Renal cortical epithelial cell (primary cell): ENCODE data around the gene TBC1D22A. TPM values are rescaled to one million over a fixed set of nuclear protein-coding genes. Genes with fewer than 3 reads are reported as not detected.
"Not testable (repeated sequence)": the region's sequence is repeated elsewhere in the genome, so short reads cannot be mapped to it uniquely, and the experiment has no call there.

ENCODE experiments used
- DNase-seq: peaks from one replicate; pipeline ENCODE4 v3.0.0-alpha.2; 2011; ENCODE audit warnings: low read depth
- total RNA-seq: library from RNA; depleted of rRNA; stranded (reverse); fragments of >200 nt; gene quantifications from 2 replicates; pipeline ENCODE4 v1.2.3, GENCODE V29; 2014

TBC1D22A gene
- total RNA-seq, 1 donor from 2014 or later: 20.0 TPM

DNA sequence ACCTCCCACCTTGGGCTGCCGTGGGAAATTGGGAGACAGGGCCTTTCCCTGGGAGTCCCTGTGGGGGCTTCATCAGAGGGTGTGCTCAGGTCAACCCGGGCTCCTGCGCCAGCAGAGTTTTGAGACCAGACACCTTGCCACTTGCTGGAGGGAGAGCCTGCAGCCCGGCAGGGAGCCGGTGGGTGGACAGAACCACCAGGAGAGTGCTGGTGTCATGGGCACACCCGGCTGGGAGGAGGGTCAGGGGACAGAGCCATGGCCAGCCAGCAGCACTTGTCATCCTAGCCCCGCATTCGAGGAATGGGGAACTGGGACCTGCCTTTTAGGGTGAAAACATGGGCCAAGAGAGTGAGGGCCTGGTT, 209.3 kb downstream of the TBC1D22A start:
- no peak for DNase-seq

GRCh38 chr22:46972256-46972655, 209.8 kb downstream of the TBC1D22A start:
- DNase-seq: no peak

DNA sequence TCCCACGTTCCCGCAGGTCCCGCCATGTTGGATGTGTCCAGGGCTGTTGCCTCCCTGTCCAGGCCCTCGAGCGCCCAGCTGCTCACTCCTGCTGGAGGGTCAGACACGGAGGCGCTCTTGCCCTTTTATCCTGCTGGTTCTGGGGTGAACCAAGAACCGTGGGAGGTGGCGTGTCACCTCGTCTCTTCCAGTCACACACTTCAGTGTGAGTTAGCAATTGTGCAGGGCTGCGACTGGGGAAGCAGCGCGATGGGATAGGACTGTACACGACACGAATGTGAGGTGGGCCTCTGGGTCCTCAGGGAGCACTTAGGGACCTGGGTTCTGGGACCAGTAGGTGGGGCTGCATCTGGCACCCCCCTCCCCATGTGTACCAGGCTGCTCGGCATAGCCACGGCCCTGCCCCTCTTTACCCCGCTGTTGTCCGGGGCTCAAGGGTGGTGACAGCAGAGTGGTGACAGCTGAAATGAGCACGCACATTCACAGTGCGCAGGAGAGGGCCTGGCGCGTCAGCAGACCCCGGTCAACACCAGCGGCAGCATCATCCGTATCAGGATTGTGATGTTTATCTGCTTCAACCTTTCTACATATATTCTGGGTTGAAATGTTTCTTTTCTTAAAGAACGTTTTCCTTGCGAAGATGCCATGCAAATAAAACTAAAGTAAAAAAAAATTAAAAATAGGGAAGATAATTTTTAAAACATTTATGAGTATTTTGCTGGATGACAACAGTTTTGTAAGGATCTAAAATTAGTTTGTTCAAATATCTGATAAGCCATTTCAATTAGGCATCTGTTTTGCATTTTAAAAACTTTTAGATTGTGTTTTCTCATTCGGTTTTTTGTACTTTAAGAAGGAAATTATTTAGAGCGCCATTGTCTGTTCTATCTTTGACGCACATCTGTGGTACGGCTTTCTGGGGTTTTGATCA, 210.7 kb downstream of the TBC1D22A start:
- no peak for DNase-seq

GRCh38 chr22:46974077-46974476, 211.6 kb downstream of the TBC1D22A start:
- no peak for DNase-seq

DNA sequence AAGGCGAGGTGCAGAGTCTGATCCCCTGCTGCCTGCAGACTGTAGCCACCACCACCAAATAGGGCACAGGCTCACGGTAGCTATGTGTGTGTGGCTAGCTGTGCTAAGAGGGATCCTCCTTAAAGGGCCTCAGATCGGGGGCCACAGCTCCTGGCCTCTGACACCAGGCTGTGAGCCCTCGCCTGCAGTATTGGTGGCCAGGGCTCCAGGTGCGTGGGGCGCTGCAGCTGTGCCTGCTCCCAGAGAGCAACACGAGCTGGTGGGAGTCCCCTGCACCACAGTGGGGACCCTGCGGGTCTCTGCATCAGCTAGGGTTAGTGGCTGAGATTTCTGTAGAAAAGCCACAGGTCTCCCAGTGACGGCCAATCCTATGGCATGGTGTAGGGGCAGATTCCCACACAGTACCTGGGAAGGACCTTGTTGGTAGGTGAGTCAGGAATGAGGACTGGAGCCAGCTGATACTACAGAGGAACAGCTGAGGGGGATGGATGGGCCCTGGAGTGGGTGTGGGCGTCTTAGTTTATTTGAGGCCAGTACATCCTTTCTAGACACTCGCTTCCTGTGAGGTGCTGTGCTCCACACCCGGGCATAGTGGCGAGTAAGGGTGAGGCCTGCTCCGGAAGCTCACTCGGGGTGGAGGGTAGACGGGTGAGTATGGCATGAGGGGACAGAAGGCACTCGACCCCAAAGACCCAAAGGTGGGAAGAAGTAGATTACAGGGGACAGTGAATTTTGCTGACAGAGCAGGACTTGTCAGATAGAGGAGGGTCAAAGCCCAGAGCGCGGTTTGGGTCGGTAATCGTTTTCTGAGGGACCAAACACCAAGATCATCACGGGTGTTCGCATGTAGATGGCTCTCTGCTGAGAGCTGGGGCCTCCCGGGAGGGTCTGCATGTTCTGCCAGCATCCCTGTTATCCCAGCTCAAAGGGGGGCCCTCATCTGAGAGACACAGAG, 212.5 kb downstream of the TBC1D22A start:
- DNase-seq: no peak

- DNase-seq: no peak
These were observed 213.7 kb downstream of the TBC1D22A start for GRCh38 chr22:46976143-46976542.

- DNase-seq: no peak
These were observed 214.1 kb downstream of the TBC1D22A start for GRCh38 chr22:46976598-46976997.

DNA sequence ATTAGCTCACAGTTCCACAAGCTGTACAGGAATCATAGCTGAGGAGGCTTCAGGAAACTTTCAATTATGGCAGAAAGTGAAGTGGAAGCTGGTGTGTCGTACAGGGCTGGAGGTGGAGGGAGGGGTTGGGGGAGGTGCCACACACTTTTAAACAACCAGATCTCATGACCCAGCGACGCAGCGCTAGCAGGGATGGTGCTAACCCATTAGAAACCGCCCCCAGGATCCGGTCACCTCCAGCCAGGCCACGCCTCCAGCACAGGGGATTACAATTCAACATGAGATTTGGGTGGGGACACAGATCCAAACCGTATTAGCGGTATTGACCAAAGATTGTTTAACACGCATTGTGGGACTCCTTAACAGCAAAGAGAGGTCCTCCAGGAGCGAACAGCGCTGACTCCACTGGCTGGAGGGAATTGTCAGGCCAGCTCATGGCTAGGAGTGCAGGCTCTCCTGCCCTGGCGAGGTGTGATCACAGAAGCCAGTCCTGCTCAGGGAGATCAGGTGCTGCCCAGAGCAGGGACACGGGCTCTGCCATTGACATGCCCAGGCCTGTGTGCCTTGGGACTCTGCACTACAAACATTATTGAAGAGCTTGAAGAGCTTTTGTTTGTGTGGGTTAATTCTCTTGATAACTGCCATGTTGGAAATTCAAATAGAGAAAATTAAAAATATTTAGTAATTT, 215.3 kb downstream of the TBC1D22A start:
- no peak for DNase-seq

GRCh38 chr22:46978668-46979067, 216.2 kb downstream of the TBC1D22A start:
- DNase-seq: not testable (repeated sequence)

GRCh38 chr22:46979506-46979905, 217.1 kb downstream of the TBC1D22A start:
- DNase-seq: no peak

DNA sequence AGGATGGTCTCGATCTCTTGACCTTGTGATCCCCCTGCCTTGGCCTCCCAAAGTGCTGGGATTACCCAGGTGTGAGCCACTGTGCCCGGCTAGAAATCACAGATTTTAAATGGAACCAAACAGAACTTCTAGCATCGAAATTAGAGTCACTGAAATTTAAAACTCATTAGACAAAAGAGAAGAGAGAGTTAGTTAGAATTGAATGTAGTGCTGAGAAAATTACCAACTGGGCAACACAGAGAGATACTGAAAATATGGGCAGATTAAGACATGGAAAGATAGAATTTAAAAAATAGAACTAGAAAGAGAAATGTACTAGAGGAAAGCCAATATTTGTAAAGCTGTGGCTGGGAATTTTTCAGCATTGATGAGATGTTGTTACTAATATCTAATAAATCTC, 217.9 kb downstream of the TBC1D22A start:
- no peak for DNase-seq

GRCh38 chr22:46982635-46983034, 220.2 kb downstream of the TBC1D22A start:
- DNase-seq: no peak

GRCh38 chr22:46983046-46983445, 220.6 kb downstream of the TBC1D22A start:
- DNase-seq: no peak

DNA sequence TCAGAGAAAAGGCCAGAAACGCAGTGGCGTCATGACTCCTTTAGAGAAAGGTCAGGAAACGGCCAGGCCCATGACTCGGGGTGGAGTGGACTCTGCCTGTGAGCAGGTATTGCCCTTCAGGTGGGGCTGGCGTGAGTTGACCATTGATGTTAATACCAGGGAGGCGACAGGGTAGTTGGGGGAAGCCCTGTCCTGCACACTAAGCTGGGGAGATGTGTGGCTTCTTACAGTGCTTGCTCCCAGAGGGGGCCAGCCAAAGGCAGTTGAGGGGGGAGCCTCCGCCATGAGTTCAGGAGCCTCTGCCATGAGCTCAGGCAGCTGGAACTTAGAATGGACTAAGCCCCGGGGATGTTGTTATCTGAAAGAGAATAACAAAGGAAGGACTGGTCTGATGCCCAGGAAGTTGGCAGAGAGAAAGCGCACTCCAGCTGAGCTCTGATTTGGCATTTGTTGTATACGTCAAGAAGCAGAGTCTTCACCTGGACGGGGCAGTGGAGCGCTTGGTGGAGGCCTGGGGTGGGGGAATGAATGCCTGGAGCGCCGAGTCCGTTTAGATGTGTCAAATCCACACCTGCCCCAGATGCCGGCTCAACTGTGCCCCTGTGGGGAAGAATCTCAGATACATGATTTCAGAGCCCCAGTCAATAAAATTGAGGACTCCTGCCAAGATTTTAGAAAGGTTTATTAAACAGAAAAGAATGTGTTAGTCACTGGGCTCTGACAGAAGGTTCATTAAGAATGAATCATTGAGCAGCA, 222.5 kb downstream of the TBC1D22A start:
- peak; percentile 51 for DNase-seq

DNA sequence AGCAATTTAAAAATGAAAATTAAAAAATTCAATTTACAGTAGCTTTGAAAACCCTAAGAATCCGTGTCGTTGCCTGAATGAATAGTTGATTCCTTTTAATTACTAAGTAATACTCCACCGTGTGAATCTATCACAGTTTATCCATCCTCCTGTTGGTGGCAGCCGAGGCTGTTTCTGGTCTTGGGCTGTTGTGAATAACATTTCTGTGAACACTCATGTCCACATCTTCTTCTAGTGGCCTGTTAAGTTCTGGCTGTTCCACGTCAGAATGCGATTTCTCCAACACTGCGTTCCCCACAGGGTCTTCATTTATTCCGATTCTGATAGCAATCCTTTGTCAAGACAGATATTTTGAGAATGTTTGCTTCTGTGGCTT, 223.0 kb downstream of the TBC1D22A start:
- DNase-seq: no peak

- DNase-seq: no peak
These were observed 224.3 kb downstream of the TBC1D22A start for GRCh38 chr22:46986788-46987187.

DNA sequence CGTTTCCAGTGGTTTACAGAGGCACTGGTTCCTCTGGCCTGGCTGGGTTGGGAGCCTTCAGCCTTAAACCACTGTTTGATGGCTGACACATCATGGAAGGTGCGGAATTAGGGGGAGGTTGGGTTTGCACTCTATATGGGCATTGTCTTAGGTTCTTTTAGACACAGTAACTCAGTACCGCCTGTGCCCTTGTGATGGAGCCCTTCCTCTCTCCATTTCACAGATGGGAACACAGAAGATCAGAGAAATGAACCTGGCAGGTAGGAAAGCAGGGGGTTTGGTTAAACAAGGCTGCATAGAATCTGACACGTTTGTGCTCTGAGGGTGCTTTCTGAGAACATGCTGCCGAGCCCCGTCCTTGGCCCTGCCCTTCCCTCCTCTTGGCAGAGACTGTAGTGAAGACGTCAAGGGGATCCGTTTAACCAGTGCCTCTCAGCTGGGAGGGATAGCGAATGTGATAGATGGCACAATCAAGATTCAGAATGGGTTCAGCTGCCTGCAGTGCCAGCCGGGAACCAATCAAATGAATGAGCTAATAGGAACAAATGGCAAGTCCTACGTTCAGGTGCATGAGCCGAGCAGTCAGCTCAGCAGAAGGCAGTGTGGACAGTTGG, 228.6 kb downstream of the TBC1D22A start:
- no peak for DNase-seq

- no peak for DNase-seq
These were observed 229.2 kb downstream of the TBC1D22A start for GRCh38 chr22:46991666-46992065.

DNA sequence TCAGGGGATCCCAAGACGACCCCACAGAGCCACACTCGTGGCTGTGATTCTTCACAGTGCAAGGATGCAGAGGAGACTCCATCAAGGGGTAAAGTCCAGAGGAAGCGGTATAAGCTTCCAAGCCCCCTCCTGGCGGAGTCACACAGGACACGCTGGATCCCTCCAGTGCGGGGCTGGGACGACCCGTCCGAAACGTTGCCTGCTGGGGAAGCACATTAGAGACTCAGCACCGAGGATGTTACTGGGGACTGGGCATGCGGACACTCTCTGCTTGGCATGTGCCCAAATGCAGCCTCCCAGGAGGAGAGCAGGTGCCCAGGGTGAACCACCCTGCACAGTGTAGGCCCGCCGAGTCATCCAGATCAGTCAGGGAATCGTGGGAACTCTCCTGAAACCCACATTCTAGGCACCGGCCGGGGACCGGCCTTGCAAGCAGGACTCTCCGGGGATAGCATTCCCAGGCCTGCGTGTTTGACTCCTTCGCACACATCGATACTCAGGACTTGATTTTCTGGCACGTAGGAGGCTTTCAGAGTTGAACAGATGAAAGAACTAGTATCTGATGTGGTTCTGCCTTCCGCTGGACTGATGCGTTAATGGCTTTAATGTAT, 229.8 kb downstream of the TBC1D22A start:
- DNase-seq: no peak

- no peak for DNase-seq
These were observed 231.2 kb downstream of the TBC1D22A start for GRCh38 chr22:46993633-46994032.
